ENCODE results near the gene RGS14. TPM values are rescaled to one million over a fixed set of nuclear protein-coding genes. Genes with fewer than 3 reads are reported as not detected.

Gene RGS14
- total and polyA plus RNA-seq, 2 donors (not counting 3 experiments of a cell fraction or from before 2014, with no cell fraction given) = 4.3 to 7.3 TPM

- DNase-seq (ENCODE audit: low read depth, low spot score) = no peak
- Histone ChIP-seq H3K4me2 (ENCODE audit: insufficient read depth, low read length) (no peak overlapping the region), H3K9me3 (replicated peaks; ENCODE audit: control insufficient read depth, insufficient read depth, low read length) (no peaks in the 10 kb centered on the region), H3K4me3 (replicated peaks in 1 of 3; ENCODE audit: insufficient read depth in 1 of 3, low read depth in 1 of 3, low read length in 3 of 3) (no peak overlapping the region), H3K4me1 (ENCODE audit: control insufficient read depth, extremely low read depth, insufficient read depth, low read length) (peaks cover 22% of the 10 kb centered on the region), H3K79me2 (ENCODE audit: control insufficient read depth, insufficient read depth, low read length) (no peaks in the 10 kb centered on the region), H3K27ac (ENCODE audit: insufficient read depth, low read depth, low read length) (no peak overlapping the region), H3K27me3 (ENCODE audit: control insufficient read depth in 2 of 2, insufficient read depth in 2 of 2, low read length in 2 of 2) (no peaks in the 10 kb centered on the region), H3K36me3 (ENCODE audit: control insufficient read depth in 2 of 2, extremely low read depth in 1 of 2, insufficient read depth in 2 of 2, low read length in 2 of 2) (peaks cover 0 to 4% of the 10 kb centered on the region in 2 experiments), H2AFZ (ENCODE audit: low read depth, low read length) (no peak overlapping the region), H4K20me1 (replicated peaks; ENCODE audit: control insufficient read depth, extremely low read depth, insufficient read depth, low read length) (no peaks in the 10 kb centered on the region), H3K9me1 (replicated peaks; ENCODE audit: control insufficient read depth, extremely low read depth, insufficient read depth, low read length) (no peaks in the 10 kb centered on the region), H3K9ac (replicated peaks; ENCODE audit: extremely low read depth, insufficient read depth, low read length) (no peak overlapping the region)
- POLR2A ChIA-PET = no interaction called here
- dilution Hi-C loops (cut with MboI; ENCODE audit: extremely low pct_ligation_motif_present, low sequenced_read_pairs) = no loop called here
- TF ChIP-seq JUN (IDR thresholded peaks at IDR 0.05; ENCODE audit: borderline replicate concordance, insufficient read depth, insufficient read length, low read depth) (no peak), MAX (IDR thresholded peaks at IDR 0.05; ENCODE audit: insufficient read depth, insufficient read length) (no peak), EZH2 (IDR thresholded peaks at IDR 0.05; ENCODE audit: borderline replicate concordance, low read depth, low read length, severe bottlenecking) (no peak), CTCF (IDR thresholded peaks at IDR 0.05; ENCODE audit: extremely low read depth in 1 of 2, insufficient read depth in 1 of 2, low read depth in 1 of 2, low read length in 2 of 2) (no peak), MYC (IDR thresholded peaks at IDR 0.05; ENCODE audit: low read depth, low read length) (no peak), POLR2A (IDR thresholded peaks at IDR 0.05; ENCODE audit: low read depth, low read length) (no peak), GATA2 (IDR thresholded peaks at IDR 0.05; ENCODE audit: insufficient read depth, insufficient read length, low read depth, low read length) (no peak), POLR2AphosphoS5 (IDR thresholded peaks at IDR 0.05; ENCODE audit: insufficient read depth, low read depth, low read length) (no peak), FOS (IDR thresholded peaks at IDR 0.05; ENCODE audit: borderline replicate concordance, insufficient read depth, low read length) (no peak)
- CTCF ChIA-PET = interaction anchor here (1.0 kb wide), 1 partner anchor 40 kb away, joined by 3 read pairs; no protein-coding TSS in a partner anchor
- peak; percentile 74 for FAIRE-seq
- BruUV-seq (replicated peaks) = no TSS peak
- intact Hi-C loops (cut with micrococcal nuclease) = no loop called here
Observed at GRCh38 chr5:177325868-177326381, 31.8 kb upstream of the RGS14 start.
